Loucy (cell line): Measurements from ENCODE around the gene CDCP2.

Experiments used
- EZH2phosphoT487 ChIP-seq: fragments of 200-600 bp; IDR thresholded peaks from 2 replicates; pipeline ENCODE4 v1.6.1; 2018; ENCODE audit warnings: antibody characterized with exemption, mild to moderate bottlenecking, moderate library complexity, borderline replicate concordance
- TF ChIP-seq, protein P1 (sequence below): fragments of 200-600 bp; sonication (generic); conservative IDR thresholded peaks from 2 replicates; pipeline ENCODE4 v1.5.1; 2014; ENCODE audit warnings: mild to moderate bottlenecking, antibody characterized with exemption, low read length

DNA sequence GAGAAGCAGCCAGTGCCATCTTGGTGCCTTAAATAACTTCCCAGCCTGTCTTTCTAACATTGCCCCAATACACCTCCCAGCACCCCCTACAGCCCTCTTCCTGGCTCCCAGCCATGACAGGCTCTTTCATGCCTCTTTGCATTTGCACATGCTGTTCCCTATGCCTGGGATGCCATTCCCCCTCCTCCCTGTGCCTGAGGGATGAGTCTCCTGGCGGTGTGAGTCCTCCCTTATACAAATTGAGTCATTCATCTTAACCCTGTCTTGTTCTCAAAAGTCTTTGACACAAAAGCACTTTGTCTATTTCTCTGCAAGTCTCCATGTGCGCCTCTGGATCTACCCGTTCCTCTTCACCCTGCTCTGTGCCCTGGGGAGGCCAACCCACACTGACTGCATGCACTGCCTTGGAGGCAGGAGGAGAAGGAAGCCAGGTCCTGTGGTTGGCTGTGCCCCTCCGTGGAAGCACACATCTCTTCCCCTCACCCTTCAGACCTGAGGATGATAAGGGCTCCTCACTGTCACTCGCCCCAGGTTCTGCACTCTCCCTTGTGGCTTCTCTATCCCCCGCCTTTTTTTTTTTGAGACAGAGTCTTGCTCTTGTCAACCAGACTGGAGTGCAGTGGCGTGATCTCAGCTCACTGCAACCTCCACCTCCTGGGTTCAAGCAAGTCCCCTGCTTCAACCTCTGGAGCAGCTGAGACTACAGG, 25.1 kb downstream of the CDCP2 start:
- TF ChIP-seq, protein P1, sequence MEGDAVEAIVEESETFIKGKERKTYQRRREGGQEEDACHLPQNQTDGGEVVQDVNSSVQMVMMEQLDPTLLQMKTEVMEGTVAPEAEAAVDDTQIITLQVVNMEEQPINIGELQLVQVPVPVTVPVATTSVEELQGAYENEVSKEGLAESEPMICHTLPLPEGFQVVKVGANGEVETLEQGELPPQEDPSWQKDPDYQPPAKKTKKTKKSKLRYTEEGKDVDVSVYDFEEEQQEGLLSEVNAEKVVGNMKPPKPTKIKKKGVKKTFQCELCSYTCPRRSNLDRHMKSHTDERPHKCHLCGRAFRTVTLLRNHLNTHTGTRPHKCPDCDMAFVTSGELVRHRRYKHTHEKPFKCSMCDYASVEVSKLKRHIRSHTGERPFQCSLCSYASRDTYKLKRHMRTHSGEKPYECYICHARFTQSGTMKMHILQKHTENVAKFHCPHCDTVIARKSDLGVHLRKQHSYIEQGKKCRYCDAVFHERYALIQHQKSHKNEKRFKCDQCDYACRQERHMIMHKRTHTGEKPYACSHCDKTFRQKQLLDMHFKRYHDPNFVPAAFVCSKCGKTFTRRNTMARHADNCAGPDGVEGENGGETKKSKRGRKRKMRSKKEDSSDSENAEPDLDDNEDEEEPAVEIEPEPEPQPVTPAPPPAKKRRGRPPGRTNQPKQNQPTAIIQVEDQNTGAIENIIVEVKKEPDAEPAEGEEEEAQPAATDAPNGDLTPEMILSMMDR, result no peak
- TF ChIP-seq EZH2phosphoT487, result no peak
